AG04449 (cell line): Measurements from ENCODE around the gene ZBTB7B.
A peak's percentile ranks its signal among the peaks of the same experiment; 100 is the strongest.

Experiments used
- CTCF ChIA-PET: fragments of 350-600 bp; formaldehyde crosslinking; extraction: SDS; loops from one replicate; lab custom pipeline; 2021; ENCODE audit warnings: antibody characterized with exemption; lab: Yijun Ruan, JAX
- POLR2A ChIA-PET: fragments of 400-600, 350-600 bp; formaldehyde crosslinking; extraction: SDS; loops from one replicate; lab custom pipeline; 2020; ENCODE audit warnings: antibody characterized with exemption, inconsistent platforms; lab: Yijun Ruan, JAX
- DNase-seq: peaks from one replicate; pipeline ENCODE4 v3.0.0-alpha.2; 2010; ENCODE audit warnings: low read depth, low spot score
- H3K4me3 ChIP-seq: 2 replicates; pipeline ENCODE4 v1.5.1; 2011; ENCODE audit warnings: low read depth, mild to moderate bottlenecking, control low read depth, low read length
- TF ChIP-seq, protein P1 (sequence below): IDR thresholded peaks from one replicate; pipeline ENCODE4 v1.5.1; 2011; ENCODE audit warnings: mild to moderate bottlenecking, moderate library complexity, low read length, control low read depth, inconsistent platforms; ENCODE audit not compliant: insufficient read depth; ENCODE audit errors: missing control alignments

ZBTB7B gene

GRCh38 chr1:154969860-154970452 is 32.6 kb upstream of the ZBTB7B start:
- H3K4me3 ChIP-seq, result peak overlapping the region; percentile 82
- no peak for DNase-seq
- CTCF ChIA-PET, result interaction anchor here (0.8 to 13.1 kb wide), 13 partner anchors 9 to 301 kb away, joined by 3 to 176 read pairs (median 5); partner anchors contain the start of genes FLAD1, LENEP, PBXIP1 and PYGO2
- TF ChIP-seq, protein P1, sequence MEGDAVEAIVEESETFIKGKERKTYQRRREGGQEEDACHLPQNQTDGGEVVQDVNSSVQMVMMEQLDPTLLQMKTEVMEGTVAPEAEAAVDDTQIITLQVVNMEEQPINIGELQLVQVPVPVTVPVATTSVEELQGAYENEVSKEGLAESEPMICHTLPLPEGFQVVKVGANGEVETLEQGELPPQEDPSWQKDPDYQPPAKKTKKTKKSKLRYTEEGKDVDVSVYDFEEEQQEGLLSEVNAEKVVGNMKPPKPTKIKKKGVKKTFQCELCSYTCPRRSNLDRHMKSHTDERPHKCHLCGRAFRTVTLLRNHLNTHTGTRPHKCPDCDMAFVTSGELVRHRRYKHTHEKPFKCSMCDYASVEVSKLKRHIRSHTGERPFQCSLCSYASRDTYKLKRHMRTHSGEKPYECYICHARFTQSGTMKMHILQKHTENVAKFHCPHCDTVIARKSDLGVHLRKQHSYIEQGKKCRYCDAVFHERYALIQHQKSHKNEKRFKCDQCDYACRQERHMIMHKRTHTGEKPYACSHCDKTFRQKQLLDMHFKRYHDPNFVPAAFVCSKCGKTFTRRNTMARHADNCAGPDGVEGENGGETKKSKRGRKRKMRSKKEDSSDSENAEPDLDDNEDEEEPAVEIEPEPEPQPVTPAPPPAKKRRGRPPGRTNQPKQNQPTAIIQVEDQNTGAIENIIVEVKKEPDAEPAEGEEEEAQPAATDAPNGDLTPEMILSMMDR, result no peak
- POLR2A ChIA-PET, result interaction anchor here (1.0 to 4.7 kb wide), 9 partner anchors 8 to 203 kb away, joined by 4 to 74 read pairs (median 7); partner anchors contain the start of genes KRTCAP2, LENEP, PBXIP1 and PYGO2

DNA sequence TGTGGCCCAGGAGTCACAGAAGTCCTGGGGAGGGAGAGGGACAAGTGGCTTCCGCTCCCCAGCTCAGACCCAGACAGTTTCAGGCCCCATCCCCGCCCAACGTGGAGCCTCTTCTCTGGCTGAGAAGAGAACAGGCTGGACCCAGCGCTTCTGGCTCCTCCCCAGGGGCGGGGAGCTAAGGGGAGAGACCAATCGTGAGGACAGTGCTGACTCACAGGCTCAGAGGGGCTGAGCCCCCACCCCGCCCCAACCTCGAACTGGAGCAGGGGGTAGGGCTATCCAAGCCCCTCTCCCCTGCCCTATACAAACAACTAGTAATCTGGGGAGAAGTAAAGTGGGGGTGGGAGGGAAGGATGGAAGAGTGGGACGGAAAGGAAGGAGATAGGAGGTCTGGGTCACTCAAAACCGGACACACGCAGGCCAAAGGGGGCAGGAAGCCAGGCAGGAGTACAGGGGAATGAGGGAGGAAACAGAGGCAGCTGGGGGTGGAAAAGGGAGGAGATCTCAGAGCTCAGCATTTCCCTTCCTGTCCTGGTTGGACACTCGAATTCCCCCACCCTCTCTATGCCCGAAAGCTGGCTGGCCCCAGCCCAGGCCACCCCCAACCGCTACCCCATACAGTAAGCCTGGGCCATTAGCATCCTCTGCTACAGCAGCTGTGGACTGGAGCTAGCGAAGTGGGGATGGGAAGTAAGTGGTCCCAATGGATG is 31.8 kb upstream of the ZBTB7B start, which contains the start of gene SHC1:
SHC1 (minus strand) TSS at position 117 of the 710 bp plus-strand sequence. CDS start 221 bp downstream, outside the sequence.
- ChIA-PET CTCF (interaction anchor here (0.7 to 13.1 kb wide), 15 partner anchors 9 to 301 kb away, joined by 3 to 176 read pairs (median 4); partner anchors contain the start of genes FLAD1, LENEP, PBXIP1 and PYGO2), POLR2A (interaction anchor here (0.6 to 4.7 kb wide), 14 partner anchors 9 to 415 kb away, joined by 3 to 74 read pairs (median 6); partner anchors contain the start of genes FLAD1, KRTCAP2, LENEP and PBXIP1)
- DNase-seq, result peak; percentile 63
- TF ChIP-seq, protein P1, result no peak
- H3K4me3 ChIP-seq, result peak within 1 kb of the TSS; percentile 82

GRCh38 chr1:154971341-154971998 is 31.1 kb upstream of the ZBTB7B start:
- no peak for DNase-seq
- TF ChIP-seq, protein P1, result no peak
- H3K4me3 ChIP-seq, result peak overlapping the region; percentile 82
- ChIA-PET POLR2A (interaction anchor here (0.6 to 4.7 kb wide), 11 partner anchors 10 to 415 kb away, joined by 3 to 74 read pairs (median 6); partner anchors contain the start of genes FLAD1, KRTCAP2, LENEP and PBXIP1), CTCF (interaction anchor here (0.7 to 13.1 kb wide), 13 partner anchors 10 to 302 kb away, joined by 3 to 176 read pairs (median 5); partner anchors contain the start of genes FLAD1, LENEP, PBXIP1 and PYGO2)

DNA sequence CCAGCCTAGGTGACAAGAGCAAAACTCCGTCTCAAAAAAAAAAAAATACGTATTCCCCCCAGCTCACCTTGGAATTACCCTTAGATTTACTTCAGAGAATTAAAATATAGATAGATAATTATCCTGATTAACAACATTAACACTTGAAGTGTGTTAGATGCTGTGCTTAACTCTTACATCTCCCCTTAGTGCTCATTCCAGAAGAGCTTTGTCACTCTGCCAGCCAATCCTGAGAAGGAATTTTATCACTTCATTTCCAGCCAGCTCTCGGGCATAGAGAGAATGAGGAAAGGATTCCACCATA is 30.4 kb upstream of the ZBTB7B start:
- ChIA-PET POLR2A (interaction anchor here (0.9 to 4.7 kb wide), 6 partner anchors 8 to 45 kb away, joined by 4 to 74 read pairs (median 8); partner anchors contain the start of genes FLAD1 and PYGO2), CTCF (interaction anchor here (1.0 to 13.1 kb wide), 7 partner anchors 11 to 113 kb away, joined by 4 to 176 read pairs (median 7); partner anchors contain the start of genes LENEP, PBXIP1 and PYGO2)
- H3K4me3 ChIP-seq, result peak overlapping the region; percentile 75
- no peak for DNase-seq
- TF ChIP-seq, protein P1, result no peak

GRCh38 chr1:154972517-154973343 is 29.9 kb upstream of the ZBTB7B start:
- CTCF ChIA-PET, result interaction anchor here (1.0 to 13.1 kb wide), 7 partner anchors 11 to 200 kb away, joined by 4 to 176 read pairs (median 7); partner anchors contain the start of genes KRTCAP2, LENEP, PBXIP1 and PYGO2
- POLR2A ChIA-PET, result interaction anchor here (0.7 to 4.7 kb wide), 7 partner anchors 8 to 45 kb away, joined by 3 to 74 read pairs (median 4); partner anchors contain the start of genes FLAD1, PBXIP1 and PYGO2
- TF ChIP-seq, protein P1, result no peak
- H3K4me3 ChIP-seq, result peak overlapping the region; percentile 75
- peak; percentile 84 for DNase-seq
